Endodermal cell (in vitro differentiated cells): ENCODE results near the gene PCDHA12. TPM values are rescaled to one million over a fixed set of nuclear protein-coding genes. Genes with fewer than 3 reads are reported as not detected.

ENCODE experiments used
- DNase-seq: peaks from one replicate; pipeline ENCODE4 v3.0.0-alpha.2; 2017
- H3K27ac ChIP-seq: 2 replicates; pipeline ENCODE4 v1.5.1; 2013; ENCODE audit warnings: mild to moderate bottlenecking, low read depth, low read length, moderate library complexity
- H3K27me3 ChIP-seq: 2 replicates; pipeline ENCODE4 v1.6.1; 2013; ENCODE audit warnings: mild to moderate bottlenecking, low read length, moderate library complexity; ENCODE audit not compliant: insufficient read depth, control insufficient read depth, poor library complexity, severe bottlenecking
- H3K36me3 ChIP-seq: 2 replicates; pipeline ENCODE4 v1.7.0; 2013; ENCODE audit warnings: mild to moderate bottlenecking, low read length, moderate library complexity; ENCODE audit not compliant: control insufficient read depth, insufficient read depth
- H3K4me1 ChIP-seq: one replicate; pipeline ENCODE4 v1.7.0; 2013; ENCODE audit warnings: low read length; ENCODE audit not compliant: control insufficient read depth, insufficient read depth
- H3K4me3 ChIP-seq: 2 replicates; pipeline ENCODE4 v1.5.1; 2013; ENCODE audit warnings: mild to moderate bottlenecking, low read length, moderate library complexity
- H3K9ac ChIP-seq: 2 replicates; pipeline ENCODE4 v1.6.1; 2013; ENCODE audit warnings: mild to moderate bottlenecking, low read length, moderate library complexity; ENCODE audit not compliant: poor library complexity, severe bottlenecking; ENCODE audit errors: extremely low read depth
- H3K9me3 ChIP-seq: 2 replicates; pipeline ENCODE4 v1.6.1; 2013; ENCODE audit warnings: mild to moderate bottlenecking, low read length, moderate library complexity; ENCODE audit not compliant: control insufficient read depth
- H3K27ac Mint-ChIP-seq: 2 replicates; pipeline ENCODE4 v1.8.0; 2020; ENCODE audit warnings: mixed read lengths
- H3K27me3 Mint-ChIP-seq: 2 replicates; pipeline ENCODE4 v1.8.0; 2021; ENCODE audit warnings: mild to moderate bottlenecking, mixed read lengths; ENCODE audit not compliant: insufficient read depth
- H3K36me3 Mint-ChIP-seq: 2 replicates; pipeline ENCODE4 v1.8.0; 2020; ENCODE audit warnings: low read depth, mixed read lengths
- H3K4me1 Mint-ChIP-seq: 2 replicates; pipeline ENCODE4 v1.8.0; 2020; ENCODE audit warnings: mixed read lengths
- H3K4me3 Mint-ChIP-seq: 2 replicates; pipeline ENCODE4 v1.8.0; 2020; ENCODE audit warnings: mild to moderate bottlenecking, moderate library complexity, mixed read lengths
- H3K9me3 Mint-ChIP-seq: 2 replicates; pipeline ENCODE4 v1.8.0; 2020; ENCODE audit warnings: mild to moderate bottlenecking, mixed read lengths
- CTCF ChIP-seq: fragments of 200-600 bp; sonication (generic); conservative IDR thresholded peaks from 2 replicates; pipeline ENCODE4 v1.5.0; 2021; ENCODE audit warnings: antibody characterized with exemption, mild to moderate bottlenecking
- WGBS, 2 experiments: methylation state at CpG; one replicate each; pipeline versions ENCODE4 v1.1.5 to v1.1.7; 2013; ENCODE audit warnings: missing lambda C conversion rate in 2 of 2, mixed read lengths in 1 of 2; ENCODE audit not compliant: insufficient coverage in 1 of 2, insufficient read length in 1 of 2; 5-methylcytosine and 5-hydroxymethylcytosine counted together
- total RNA-seq, 2 donors: library from RNA; stranded (reverse); fragmentation: NEBNext Ultra II Directional in 1 of 2; extraction: Animal tissue kit (Norgen Biotek cat#: 25700) in 1 of 2; gene quantifications; 2 replicates in 1 of 2; 3 replicates in 1 of 2; pipeline ENCODE4 v1.2.1, GENCODE V29; 2021

PCDHA12 gene
- total RNA-seq, 2 donors from 2014 or later, result 11.2 to 13.8 TPM

- H3K27ac ChIP-seq, result no peak overlapping the region
These were observed 52.1 kb downstream of the PCDHA12 start for GRCh38 chr5:140927228-140927573.

More at GRCh38 chr5:140927228-140927573, 52.1 kb downstream of the PCDHA12 start:
- peak overlapping the region; percentile 87 for H3K4me3 ChIP-seq
- WGBS, 2 experiments, result 44 to 48% methylated on average over 26 of the region's 26 CpGs
- H3K27me3 ChIP-seq, result peaks cover 29% of the 10 kb centered on the region
- H3K36me3 ChIP-seq, result no peaks in the 10 kb centered on the region
- peaks cover 38% of the 10 kb centered on the region for H3K27me3 Mint-ChIP-seq
- no peaks in the 10 kb centered on the region for H3K4me1 ChIP-seq
- peaks cover 20% of the 10 kb centered on the region for H3K4me1 Mint-ChIP-seq
- peak overlapping the region; percentile 70 for H3K4me3 Mint-ChIP-seq
- no peaks in the 10 kb centered on the region for H3K9me3 Mint-ChIP-seq
- H3K9ac ChIP-seq, result peak overlapping the region; percentile 11
- no peaks in the 10 kb centered on the region for H3K36me3 Mint-ChIP-seq
- no peaks in the 10 kb centered on the region for H3K9me3 ChIP-seq
- peak overlapping the region; percentile 4 for H3K27ac Mint-ChIP-seq
- TF ChIP-seq CTCF, result no peak
- peak; percentile 84 for DNase-seq

Other genes with a start within 250 kb of the PCDHA12 start
- gene CD14, start 242.1 kb upstream of the PCDHA12 start, total RNA-seq, result under 1 TPM in 1 of 2 donors, not detected in 1; 0.18 TPM
- gene TMCO6, start 235.9 kb upstream of the PCDHA12 start, total RNA-seq, result 10 to 100 TPM; 29.3 to 34.6 TPM
- gene NDUFA2, start 227.7 kb upstream of the PCDHA12 start, total RNA-seq, result 10 to 100 TPM; 75.5 to 82.2 TPM
- gene IK, start 227.5 kb upstream of the PCDHA12 start, total RNA-seq, result 10 to 100 TPM; 68.9 to 76.8 TPM
- 10 to 100 TPM; 20.4 to 23.1 TPM for gene WDR55, start 210.4 kb upstream of the PCDHA12 start, total RNA-seq
- 1 to 10 TPM; 1.1 to 1.6 TPM for gene DND1, start 201.7 kb upstream of the PCDHA12 start, total RNA-seq
- gene HARS1, start 183.9 kb upstream of the PCDHA12 start, total RNA-seq, result 10 to 100 TPM; 48.0 to 52.1 TPM
- 10 to 100 TPM; 30.9 to 35.5 TPM for gene HARS2, start 183.9 kb upstream of the PCDHA12 start, total RNA-seq
- gene ZMAT2, start 174.9 kb upstream of the PCDHA12 start, total RNA-seq, result 10 to 100 TPM; 62.6 to 73.1 TPM
- 1 to 10 TPM in 1 of 2 donors, under 1 TPM in 1; 0.18 to 2.9 TPM for gene PCDHA1, start 89.2 kb upstream of the PCDHA12 start, total RNA-seq
- gene PCDHA2, start 80.5 kb upstream of the PCDHA12 start, total RNA-seq, result 1 to 10 TPM; 1.4 to 2.3 TPM
- gene PCDHA3, start 74.3 kb upstream of the PCDHA12 start, total RNA-seq, result 1 to 10 TPM; 1.3 to 2.8 TPM
- gene PCDHA4, start 68.2 kb upstream of the PCDHA12 start, total RNA-seq, result 1 to 10 TPM; 5.6 to 6.3 TPM
- gene PCDHA5, start 53.7 kb upstream of the PCDHA12 start, total RNA-seq, result 1 to 10 TPM; 1.8 to 1.9 TPM
- 1 to 10 TPM; 6.2 to 6.5 TPM for gene PCDHA6, start 47.3 kb upstream of the PCDHA12 start, total RNA-seq
- 1 to 10 TPM; 2.5 to 6.6 TPM for gene PCDHA7, start 41.0 kb upstream of the PCDHA12 start, total RNA-seq
- gene PCDHA8, start 34.1 kb upstream of the PCDHA12 start, total RNA-seq, result 1 to 10 TPM in 1 of 2 donors, under 1 TPM in 1; 0.71 to 2.5 TPM
- gene PCDHA9, start 26.9 kb upstream of the PCDHA12 start, total RNA-seq, result 1 to 10 TPM in 1 of 2 donors, under 1 TPM in 1; 0.60 to 2.6 TPM
- 10 to 100 TPM; 10.2 to 17.7 TPM for gene PCDHA10, start 19.4 kb upstream of the PCDHA12 start, total RNA-seq
- 10 to 100 TPM in 1 of 2 donors, 1 to 10 TPM in 1; 4.7 to 11.7 TPM for gene PCDHA11, start 6.4 kb upstream of the PCDHA12 start, total RNA-seq
- 1 to 10 TPM; 1.2 to 3.8 TPM for gene PCDHA13, start 6.8 kb downstream of the PCDHA12 start, total RNA-seq
- gene PCDHAC1, start 51.0 kb downstream of the PCDHA12 start, total RNA-seq, result 1 to 10 TPM; 3.2 to 6.1 TPM
- gene PCDHAC2, start 91.2 kb downstream of the PCDHA12 start, total RNA-seq, result 1 to 10 TPM in 1 of 2 donors, under 1 TPM in 1; 0.49 to 2.4 TPM
- gene PCDHB1, start 176.1 kb downstream of the PCDHA12 start, total RNA-seq, result under 1 TPM in 1 of 2 donors, not detected in 1; 0.04 TPM
- 10 to 100 TPM; 28.4 to 32.1 TPM for gene PCDHB2, start 219.3 kb downstream of the PCDHA12 start, total RNA-seq
- 10 to 100 TPM in 1 of 2 donors, 1 to 10 TPM in 1; 4.3 to 17.7 TPM for gene PCDHB3, start 225.2 kb downstream of the PCDHA12 start, total RNA-seq
- gene PCDHB4, start 246.5 kb downstream of the PCDHA12 start, total RNA-seq, result 1 to 10 TPM; 1.7 to 3.3 TPM